GM13976 (cell line): ENCODE results near the gene TMEM243.

Experiments
- DNase-seq: peaks from one replicate; pipeline ENCODE4 v3.0.0; 2012; ENCODE audit warnings: low spot score
- in situ Hi-C: fragments of 300-500 bp; cut with MboI; formaldehyde crosslinking; loops from one replicate; pipeline ENCODE4 v1.12.0; 2022; ENCODE audit warnings: low sequenced_read_pairs, mixed read lengths, inconsistent platforms; ENCODE audit not compliant: unreplicated experiment
- TF ChIP-seq, protein P1 (sequence below): IDR thresholded peaks from 2 replicates; pipeline ENCODE4 v1.5.1; 2012; ENCODE audit warnings: borderline replicate concordance, mild to moderate bottlenecking; ENCODE audit not compliant: insufficient read depth; ENCODE audit errors: extremely low read depth, missing control alignments, control extremely low read depth

The TMEM243 gene

DNA sequence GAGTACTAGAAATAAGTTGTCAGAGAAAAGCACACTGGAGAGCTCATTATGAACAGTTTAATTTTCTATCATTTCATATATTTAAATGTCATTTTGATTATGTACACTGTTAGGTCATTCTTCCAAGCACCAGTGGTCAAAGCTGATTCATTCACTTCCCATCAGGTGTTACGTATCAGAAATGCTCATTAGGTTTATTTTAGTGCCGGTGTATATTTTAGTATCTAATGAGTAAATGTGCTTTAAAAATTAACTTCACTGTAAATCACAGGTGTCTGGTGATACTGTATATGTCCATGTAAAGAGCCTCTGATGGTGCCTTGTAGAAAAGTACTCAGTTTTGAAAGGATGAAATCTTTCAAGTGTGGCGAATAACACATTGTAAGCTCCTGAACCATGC, 63.7 kb downstream of the TMEM243 start:
- TF ChIP-seq, protein P1, sequence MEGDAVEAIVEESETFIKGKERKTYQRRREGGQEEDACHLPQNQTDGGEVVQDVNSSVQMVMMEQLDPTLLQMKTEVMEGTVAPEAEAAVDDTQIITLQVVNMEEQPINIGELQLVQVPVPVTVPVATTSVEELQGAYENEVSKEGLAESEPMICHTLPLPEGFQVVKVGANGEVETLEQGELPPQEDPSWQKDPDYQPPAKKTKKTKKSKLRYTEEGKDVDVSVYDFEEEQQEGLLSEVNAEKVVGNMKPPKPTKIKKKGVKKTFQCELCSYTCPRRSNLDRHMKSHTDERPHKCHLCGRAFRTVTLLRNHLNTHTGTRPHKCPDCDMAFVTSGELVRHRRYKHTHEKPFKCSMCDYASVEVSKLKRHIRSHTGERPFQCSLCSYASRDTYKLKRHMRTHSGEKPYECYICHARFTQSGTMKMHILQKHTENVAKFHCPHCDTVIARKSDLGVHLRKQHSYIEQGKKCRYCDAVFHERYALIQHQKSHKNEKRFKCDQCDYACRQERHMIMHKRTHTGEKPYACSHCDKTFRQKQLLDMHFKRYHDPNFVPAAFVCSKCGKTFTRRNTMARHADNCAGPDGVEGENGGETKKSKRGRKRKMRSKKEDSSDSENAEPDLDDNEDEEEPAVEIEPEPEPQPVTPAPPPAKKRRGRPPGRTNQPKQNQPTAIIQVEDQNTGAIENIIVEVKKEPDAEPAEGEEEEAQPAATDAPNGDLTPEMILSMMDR = no peak

DNA sequence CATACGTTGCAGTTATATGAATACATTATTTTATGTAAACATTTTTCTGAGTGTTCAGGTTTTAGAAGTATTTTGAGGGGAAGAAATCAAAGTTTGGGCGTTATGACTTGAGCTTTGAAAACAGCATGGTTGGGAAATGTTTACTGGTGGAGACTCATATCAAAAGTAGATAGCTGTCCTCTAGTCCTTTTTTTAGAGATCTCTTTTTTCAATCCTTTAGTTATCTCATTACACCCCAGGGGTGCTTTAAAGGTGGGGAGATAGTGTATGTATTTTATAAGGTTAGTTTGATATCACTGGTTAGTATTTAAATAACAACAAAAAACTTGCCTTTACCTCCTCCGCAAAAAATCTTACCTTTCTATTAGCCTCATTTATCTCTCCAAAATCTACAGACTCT, 65.0 kb downstream of the TMEM243 start:
- in situ Hi-C loops = no loop called here
- TF ChIP-seq, protein P1 = no peak
- no peak for DNase-seq

More for the DNA sequence above, 63.7 kb downstream of the TMEM243 start:
- DNase-seq = no peak
- in situ Hi-C loops = loop anchor here (5.0 kb wide), 1 partner anchor 62 kb away; the partner anchor contains the start of gene TMEM243

DNA sequence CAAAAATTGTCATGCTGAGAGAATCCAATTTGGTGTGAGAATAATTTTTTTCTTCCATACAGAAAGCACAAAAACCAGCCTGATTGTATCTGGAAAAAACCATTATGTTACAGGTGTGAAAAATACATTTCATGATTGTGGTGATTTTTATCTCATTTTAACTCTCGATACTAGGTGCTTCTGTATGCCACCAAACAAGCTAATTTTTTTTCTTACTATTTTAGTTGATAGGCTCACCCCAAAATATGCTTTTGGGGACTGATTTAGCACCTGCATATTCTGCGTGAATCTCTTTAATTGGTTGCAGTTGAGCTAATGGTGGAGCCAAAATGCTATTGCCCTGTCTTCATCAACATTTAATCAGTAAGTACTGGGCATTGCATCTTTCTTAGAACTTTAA, 65.4 kb downstream of the TMEM243 start:
- DNase-seq = no peak
- TF ChIP-seq, protein P1 = no peak
- in situ Hi-C loops = no loop called here

DNA sequence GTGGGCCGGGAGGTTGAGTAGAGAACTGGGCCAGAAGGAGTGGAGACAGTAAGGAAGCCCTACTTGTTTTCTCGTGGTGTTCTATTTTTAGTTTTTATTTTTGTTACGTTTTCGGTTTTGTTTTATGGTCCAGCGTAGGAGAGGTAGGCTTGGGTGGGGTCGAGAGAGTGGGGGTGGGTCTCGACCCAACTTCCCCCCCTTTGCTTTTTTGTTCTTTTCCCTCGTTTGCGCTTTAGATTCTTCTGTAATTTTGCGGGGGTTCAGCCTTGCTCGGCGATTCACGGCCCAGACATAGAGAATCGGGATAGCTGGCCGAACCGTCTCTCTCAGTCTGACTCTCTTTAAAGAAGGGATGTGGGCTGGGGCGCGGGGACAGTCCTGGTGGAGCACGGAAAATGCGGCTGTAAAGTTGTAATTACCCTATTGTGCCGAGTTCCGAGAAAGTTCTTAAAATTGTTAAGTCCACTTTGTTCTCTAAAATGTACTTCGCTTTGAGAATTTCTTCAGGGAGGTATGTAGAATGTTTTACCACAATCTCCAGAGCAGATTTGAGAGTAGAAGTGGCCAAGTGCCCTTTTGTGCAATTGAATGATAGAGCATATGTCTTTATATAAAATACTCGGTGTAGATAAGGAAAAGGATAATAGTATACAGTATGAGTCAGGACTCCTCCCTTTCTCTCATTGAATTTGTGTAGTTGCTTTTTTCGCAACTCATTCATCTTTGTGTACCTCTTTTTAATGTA, 66.5 kb downstream of the TMEM243 start:
- DNase-seq = peak; percentile 39
- in situ Hi-C loops = no loop called here
- TF ChIP-seq, protein P1 = no peak

DNA sequence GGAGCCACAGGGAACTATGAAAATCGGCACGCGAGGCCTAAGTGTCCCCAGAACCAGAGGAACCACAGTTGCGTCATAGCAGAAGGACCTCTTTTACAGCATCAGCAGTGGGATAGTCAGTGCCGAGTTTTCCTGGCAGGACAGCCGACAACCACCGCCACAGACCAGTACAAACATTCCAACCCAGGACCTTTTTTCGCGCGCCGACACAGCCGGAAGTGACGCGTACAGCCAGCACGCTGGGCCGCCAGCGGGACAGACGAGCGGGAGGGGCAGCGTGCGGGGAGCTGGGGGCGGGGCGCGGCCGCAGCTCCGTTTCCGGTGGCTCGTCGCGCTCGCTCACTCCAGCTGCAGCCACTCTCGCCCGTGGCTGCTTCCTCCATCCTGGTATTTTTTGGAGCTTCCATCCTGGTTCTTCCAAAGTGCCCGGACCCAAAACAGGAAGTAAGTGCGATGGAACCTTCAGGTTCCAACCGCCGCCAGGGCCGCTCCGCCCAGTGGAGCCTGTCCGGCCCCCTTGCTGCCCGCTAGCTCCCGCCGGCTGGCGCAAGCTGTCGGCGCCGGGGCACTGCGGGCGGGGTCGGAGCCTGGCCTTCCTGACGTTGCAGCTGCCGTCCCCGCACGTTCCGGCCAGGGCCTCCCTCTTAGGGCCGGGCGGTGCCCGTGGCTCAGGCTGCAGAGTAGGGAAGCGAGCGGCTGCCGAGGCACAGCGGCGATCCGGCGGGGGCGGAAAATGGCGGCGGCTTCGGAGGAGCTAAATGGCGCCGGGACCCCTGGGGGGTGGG, 67.2 kb downstream of the TMEM243 start, which contains the start of gene DMTF1:
Gene DMTF1 (plus strand): TSS at position 342 of the 785 bp plus-strand sequence. CDS start 12,489 bp downstream, outside the sequence.
- in situ Hi-C loops = no loop called here
- TF ChIP-seq, protein P1 = no peak
- peak; percentile 93 for DNase-seq

DNA sequence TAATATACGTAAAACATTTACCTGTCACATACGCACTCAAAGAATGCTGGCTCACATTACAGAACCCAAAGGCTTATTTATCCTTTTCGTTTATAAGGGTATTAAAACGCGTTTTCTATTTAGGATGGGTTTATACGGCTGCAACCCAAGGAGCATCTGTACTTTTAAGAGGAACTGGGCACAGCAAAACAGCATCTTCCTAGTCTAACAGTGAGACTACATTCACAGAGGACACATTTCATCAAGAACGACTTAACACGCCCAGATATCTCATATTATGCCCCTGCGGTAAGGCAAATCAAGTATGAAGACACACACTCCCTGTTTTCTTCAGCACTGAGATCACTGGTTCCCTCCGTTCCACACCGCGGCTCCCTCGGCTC, 67.8 kb downstream of the TMEM243 start:
- DNase-seq = no peak
- TF ChIP-seq, protein P1 = no peak
- in situ Hi-C loops = no loop called here
